Measurements from ENCODE around the gene SPA17. TPM values are rescaled to one million over a fixed set of nuclear protein-coding genes. Genes with fewer than 3 reads are reported as not detected.

SPA17 gene
- total and polyA plus RNA-seq, 9 of the 15 experiments (the other 6 are each of a cell fraction or from before 2014, with no cell fraction given), result 6.0 to 19.5 (median 12.6) TPM

DNA sequence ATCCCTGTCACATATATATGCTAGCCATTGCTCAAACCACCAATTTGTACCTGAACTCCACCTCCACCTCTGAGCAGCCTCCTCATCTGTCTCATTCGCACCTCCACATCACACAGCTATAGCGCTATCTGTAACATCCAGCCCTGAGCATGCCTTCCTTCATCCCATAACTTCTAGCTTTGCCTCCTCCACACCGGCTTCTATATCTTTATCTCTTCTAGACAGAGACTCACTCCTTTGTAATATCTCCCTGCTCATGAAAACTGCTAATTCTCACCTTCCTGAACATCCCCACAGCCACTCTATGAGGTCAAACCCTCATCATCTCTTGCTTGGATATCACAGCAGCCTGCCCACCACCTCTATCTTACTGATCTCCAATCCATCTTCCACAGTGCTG, 6.1 kb upstream of the SPA17 start (continued):
- TF ChIP-seq, protein P1, sequence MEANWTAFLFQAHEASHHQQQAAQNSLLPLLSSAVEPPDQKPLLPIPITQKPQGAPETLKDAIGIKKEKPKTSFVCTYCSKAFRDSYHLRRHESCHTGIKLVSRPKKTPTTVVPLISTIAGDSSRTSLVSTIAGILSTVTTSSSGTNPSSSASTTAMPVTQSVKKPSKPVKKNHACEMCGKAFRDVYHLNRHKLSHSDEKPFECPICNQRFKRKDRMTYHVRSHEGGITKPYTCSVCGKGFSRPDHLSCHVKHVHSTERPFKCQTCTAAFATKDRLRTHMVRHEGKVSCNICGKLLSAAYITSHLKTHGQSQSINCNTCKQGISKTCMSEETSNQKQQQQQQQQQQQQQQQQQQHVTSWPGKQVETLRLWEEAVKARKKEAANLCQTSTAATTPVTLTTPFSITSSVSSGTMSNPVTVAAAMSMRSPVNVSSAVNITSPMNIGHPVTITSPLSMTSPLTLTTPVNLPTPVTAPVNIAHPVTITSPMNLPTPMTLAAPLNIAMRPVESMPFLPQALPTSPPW (CRISPR knock-in tag; IDR thresholded peaks at IDR 0.05), result peak; percentile 28; the same call in 1 of the 2 replicates
- no peak for TF ChIP-seq SRF (CRISPR knock-in tag; IDR thresholded peaks at IDR 0.05)
- TF ChIP-seq NRF1 (conservative IDR thresholded peaks at IDR 0.05 in 1 of 2, IDR thresholded peaks at IDR 0.05 in 1 of 2), result peak; percentile 45 to 52; a peak in 2 of 4 replicates
- TF ChIP-seq SMARCA4 (IDR thresholded peaks at IDR 0.05), result peak; percentile 95
- peak; percentile 38; the same call in 1 of the 2 replicates for TF ChIP-seq ZKSCAN8 (CRISPR knock-in tag; IDR thresholded peaks at IDR 0.05)
- peak; percentile 93 for TF ChIP-seq POLR2AphosphoS5 (IDR thresholded peaks at IDR 0.05; ENCODE audit: control insufficient read depth, insufficient read depth, low read depth, low read length)
- peak; percentile 63; the same call in 1 of the 2 replicates for TF ChIP-seq CREB1 (IDR thresholded peaks at IDR 0.05)
- no peak for TF ChIP-seq CREB1 (CRISPR knock-in tag; IDR thresholded peaks at IDR 0.05)
- TF ChIP-seq ELF4 (CRISPR knock-in tag; IDR thresholded peaks at IDR 0.05), result 0 out of 2 replicates have a peak, but pooled peaks have one; percentile 23
- peak; percentile 90 for TF ChIP-seq SMARCE1 (IDR thresholded peaks at IDR 0.05)
- peak; percentile 87 for TF ChIP-seq SOX6 (IDR thresholded peaks at IDR 0.05)
- TF ChIP-seq, protein P2, sequence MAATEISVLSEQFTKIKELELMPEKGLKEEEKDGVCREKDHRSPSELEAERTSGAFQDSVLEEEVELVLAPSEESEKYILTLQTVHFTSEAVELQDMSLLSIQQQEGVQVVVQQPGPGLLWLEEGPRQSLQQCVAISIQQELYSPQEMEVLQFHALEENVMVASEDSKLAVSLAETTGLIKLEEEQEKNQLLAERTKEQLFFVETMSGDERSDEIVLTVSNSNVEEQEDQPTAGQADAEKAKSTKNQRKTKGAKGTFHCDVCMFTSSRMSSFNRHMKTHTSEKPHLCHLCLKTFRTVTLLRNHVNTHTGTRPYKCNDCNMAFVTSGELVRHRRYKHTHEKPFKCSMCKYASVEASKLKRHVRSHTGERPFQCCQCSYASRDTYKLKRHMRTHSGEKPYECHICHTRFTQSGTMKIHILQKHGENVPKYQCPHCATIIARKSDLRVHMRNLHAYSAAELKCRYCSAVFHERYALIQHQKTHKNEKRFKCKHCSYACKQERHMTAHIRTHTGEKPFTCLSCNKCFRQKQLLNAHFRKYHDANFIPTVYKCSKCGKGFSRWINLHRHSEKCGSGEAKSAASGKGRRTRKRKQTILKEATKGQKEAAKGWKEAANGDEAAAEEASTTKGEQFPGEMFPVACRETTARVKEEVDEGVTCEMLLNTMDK (IDR thresholded peaks at IDR 0.05; ENCODE audit: borderline replicate concordance, insufficient read depth, low read depth, low read length, poor library complexity, severe bottlenecking), result no peak
- peak; percentile 85; the same call in 1 of the 2 replicates for TF ChIP-seq BCOR (IDR thresholded peaks at IDR 0.05)
- no peak for TF ChIP-seq PHF21A (IDR thresholded peaks at IDR 0.05; ENCODE audit: borderline replicate concordance, low read depth)
- TF ChIP-seq, protein P3, sequence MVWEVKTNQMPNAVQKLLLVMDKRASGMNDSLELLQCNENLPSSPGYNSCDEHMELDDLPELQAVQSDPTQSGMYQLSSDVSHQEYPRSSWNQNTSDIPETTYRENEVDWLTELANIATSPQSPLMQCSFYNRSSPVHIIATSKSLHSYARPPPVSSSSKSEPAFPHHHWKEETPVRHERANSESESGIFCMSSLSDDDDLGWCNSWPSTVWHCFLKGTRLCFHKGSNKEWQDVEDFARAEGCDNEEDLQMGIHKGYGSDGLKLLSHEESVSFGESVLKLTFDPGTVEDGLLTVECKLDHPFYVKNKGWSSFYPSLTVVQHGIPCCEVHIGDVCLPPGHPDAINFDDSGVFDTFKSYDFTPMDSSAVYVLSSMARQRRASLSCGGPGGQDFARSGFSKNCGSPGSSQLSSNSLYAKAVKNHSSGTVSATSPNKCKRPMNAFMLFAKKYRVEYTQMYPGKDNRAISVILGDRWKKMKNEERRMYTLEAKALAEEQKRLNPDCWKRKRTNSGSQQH (CRISPR knock-in tag; IDR thresholded peaks at IDR 0.05), result 0 out of 2 replicates have a peak, but pooled peaks have one; percentile 55
- TF ChIP-seq CXXC5 (CRISPR knock-in tag; IDR thresholded peaks at IDR 0.05), result no peak
- peak; percentile 95 for TF ChIP-seq TCF3 (CRISPR knock-in tag; IDR thresholded peaks at IDR 0.05)
- TF ChIP-seq EGR1 (conservative IDR thresholded peaks at IDR 0.05), result peak; percentile 60
- TF ChIP-seq JUND (IDR thresholded peaks at IDR 0.05; ENCODE audit: borderline replicate concordance, low read depth, low read length), result peak; percentile 44; the same call in 1 of the 2 replicates
- no peak; the same call in 2 of the 3 replicates for TF ChIP-seq JUND (tag; IDR thresholded peaks at IDR 0.05; ENCODE audit: borderline replicate concordance, low read depth, low read length)
- TF ChIP-seq, protein P4, sequence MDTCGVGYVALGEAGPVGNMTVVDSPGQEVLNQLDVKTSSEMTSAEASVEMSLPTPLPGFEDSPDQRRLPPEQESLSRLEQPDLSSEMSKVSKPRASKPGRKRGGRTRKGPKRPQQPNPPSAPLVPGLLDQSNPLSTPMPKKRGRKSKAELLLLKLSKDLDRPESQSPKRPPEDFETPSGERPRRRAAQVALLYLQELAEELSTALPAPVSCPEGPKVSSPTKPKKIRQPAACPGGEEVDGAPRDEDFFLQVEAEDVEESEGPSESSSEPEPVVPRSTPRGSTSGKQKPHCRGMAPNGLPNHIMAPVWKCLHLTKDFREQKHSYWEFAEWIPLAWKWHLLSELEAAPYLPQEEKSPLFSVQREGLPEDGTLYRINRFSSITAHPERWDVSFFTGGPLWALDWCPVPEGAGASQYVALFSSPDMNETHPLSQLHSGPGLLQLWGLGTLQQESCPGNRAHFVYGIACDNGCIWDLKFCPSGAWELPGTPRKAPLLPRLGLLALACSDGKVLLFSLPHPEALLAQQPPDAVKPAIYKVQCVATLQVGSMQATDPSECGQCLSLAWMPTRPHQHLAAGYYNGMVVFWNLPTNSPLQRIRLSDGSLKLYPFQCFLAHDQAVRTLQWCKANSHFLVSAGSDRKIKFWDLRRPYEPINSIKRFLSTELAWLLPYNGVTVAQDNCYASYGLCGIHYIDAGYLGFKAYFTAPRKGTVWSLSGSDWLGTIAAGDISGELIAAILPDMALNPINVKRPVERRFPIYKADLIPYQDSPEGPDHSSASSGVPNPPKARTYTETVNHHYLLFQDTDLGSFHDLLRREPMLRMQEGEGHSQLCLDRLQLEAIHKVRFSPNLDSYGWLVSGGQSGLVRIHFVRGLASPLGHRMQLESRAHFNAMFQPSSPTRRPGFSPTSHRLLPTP (IDR thresholded peaks at IDR 0.05; ENCODE audit: borderline replicate concordance, extremely low read depth, insufficient read length), result no peak
- TF ChIP-seq DACH1 (IDR thresholded peaks at IDR 0.05; ENCODE audit: partially characterized antibody), result peak; percentile 27

All from K562 (cell line).